ENCODE results near the gene ACOX3.

DNA sequence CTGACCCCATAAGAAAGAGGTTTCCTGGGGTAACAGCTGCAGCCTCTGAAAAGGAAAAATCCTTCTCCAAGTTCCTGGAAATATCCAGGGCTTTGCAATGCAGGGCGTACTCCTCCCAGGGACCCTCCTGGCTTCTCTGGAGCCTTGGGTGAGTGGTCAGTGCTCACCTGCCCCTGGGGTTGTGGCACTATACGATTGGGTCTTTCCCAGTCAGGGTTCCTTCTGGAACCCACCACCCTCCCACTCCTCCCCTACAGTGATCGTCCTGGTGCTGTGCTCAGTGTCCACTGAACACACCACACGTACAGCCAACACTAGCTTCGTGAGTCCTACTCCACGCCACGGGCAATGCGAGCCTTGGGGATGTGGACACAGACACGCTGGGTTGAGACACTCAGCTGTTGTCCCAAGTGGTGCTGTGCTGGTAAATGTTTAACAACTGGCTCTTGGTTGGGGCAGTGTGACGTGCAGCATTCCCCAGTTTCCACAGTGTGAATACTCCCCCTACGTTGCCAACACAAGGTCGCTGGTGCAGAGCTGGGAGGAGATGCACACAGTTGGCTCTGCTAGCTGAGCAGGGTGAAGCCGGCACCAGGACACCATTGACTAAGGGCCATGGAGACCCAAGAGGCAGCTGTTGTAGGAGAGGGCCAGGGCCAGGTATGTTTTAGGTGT is 105.6 kb downstream of the ACOX3 start:
- TF ChIP-seq, protein P1, sequence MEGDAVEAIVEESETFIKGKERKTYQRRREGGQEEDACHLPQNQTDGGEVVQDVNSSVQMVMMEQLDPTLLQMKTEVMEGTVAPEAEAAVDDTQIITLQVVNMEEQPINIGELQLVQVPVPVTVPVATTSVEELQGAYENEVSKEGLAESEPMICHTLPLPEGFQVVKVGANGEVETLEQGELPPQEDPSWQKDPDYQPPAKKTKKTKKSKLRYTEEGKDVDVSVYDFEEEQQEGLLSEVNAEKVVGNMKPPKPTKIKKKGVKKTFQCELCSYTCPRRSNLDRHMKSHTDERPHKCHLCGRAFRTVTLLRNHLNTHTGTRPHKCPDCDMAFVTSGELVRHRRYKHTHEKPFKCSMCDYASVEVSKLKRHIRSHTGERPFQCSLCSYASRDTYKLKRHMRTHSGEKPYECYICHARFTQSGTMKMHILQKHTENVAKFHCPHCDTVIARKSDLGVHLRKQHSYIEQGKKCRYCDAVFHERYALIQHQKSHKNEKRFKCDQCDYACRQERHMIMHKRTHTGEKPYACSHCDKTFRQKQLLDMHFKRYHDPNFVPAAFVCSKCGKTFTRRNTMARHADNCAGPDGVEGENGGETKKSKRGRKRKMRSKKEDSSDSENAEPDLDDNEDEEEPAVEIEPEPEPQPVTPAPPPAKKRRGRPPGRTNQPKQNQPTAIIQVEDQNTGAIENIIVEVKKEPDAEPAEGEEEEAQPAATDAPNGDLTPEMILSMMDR (IDR thresholded peaks at IDR 0.05), result no peak
- no peak for TF ChIP-seq POLR2A (IDR thresholded peaks at IDR 0.05)
- no peak for TF ChIP-seq EP300 (IDR thresholded peaks at IDR 0.05)
